Calu3 (cell line): Measurements from ENCODE around the gene SSC4D. TPM values are rescaled to one million over a fixed set of nuclear protein-coding genes. Genes with fewer than 3 reads are reported as not detected.
"Not testable (repeated sequence)": the region's sequence is repeated elsewhere in the genome, so short reads cannot be mapped to it uniquely, and the experiment has no call there.

ENCODE experiments used
- BruUV-seq: library from RNA; stranded (reverse); fragments of 400-500 nt; replicated peaks from 2 replicates; lab custom pipeline; 2021; lab: Mats Ljungman, UMichigan
- CTCF ChIA-PET: fragments of 300-600 bp; sonication (Branson Sonifier 250); formaldehyde crosslinking; loops from one replicate; lab custom pipeline; 2022; ENCODE audit warnings: antibody characterized with exemption; lab: Charles Lee
- DNase-seq: peaks from one replicate; pipeline ENCODE4 v3.0.0; 2022
- H3K27ac Mint-ChIP-seq: one replicate; pipeline ENCODE4 v1.8.0; 2022; ENCODE audit warnings: mixed read lengths; ENCODE audit not compliant: unreplicated experiment
- H3K27me3 Mint-ChIP-seq: one replicate; pipeline ENCODE4 v1.8.0; 2022; ENCODE audit warnings: mixed read lengths; ENCODE audit not compliant: unreplicated experiment
- H3K36me3 Mint-ChIP-seq: one replicate; pipeline ENCODE4 v1.8.0; 2022; ENCODE audit warnings: mild to moderate bottlenecking, moderate library complexity, mixed read lengths; ENCODE audit not compliant: insufficient read depth, unreplicated experiment
- H3K4me1 Mint-ChIP-seq: one replicate; pipeline ENCODE4 v1.8.0; 2022; ENCODE audit warnings: mild to moderate bottlenecking, low read depth, mixed read lengths; ENCODE audit not compliant: unreplicated experiment
- H3K4me3 Mint-ChIP-seq: one replicate; pipeline ENCODE4 v1.8.0; 2022; ENCODE audit warnings: mild to moderate bottlenecking, low read depth, moderate library complexity, mixed read lengths; ENCODE audit not compliant: unreplicated experiment
- H3K9me3 Mint-ChIP-seq: one replicate; pipeline ENCODE4 v1.8.0; 2022; ENCODE audit warnings: low read depth, mixed read lengths; ENCODE audit not compliant: unreplicated experiment
- CTCF ChIP-seq: fragments of 200-600 bp; IDR thresholded peaks from one replicate; pipeline ENCODE4 v1.8.0; 2022; ENCODE audit warnings: antibody characterized with exemption; ENCODE audit not compliant: unreplicated experiment
- intact Hi-C: fragments of 100-400 bp; cut with micrococcal nuclease; formaldehyde crosslinking; loops from one replicate; pipeline ENCODE4 v1.10.0; 2022; ENCODE audit not compliant: unreplicated experiment
- total RNA-seq: library from RNA; stranded (reverse); gene quantifications from 2 replicates; pipeline ENCODE4 v1.2.3, GENCODE V29; 2022

SSC4D gene
- total RNA-seq, 1 experiment from 2014 or later, result not detected

GRCh38 chr7:76425156-76425555 lies 15.7 kb upstream of the SSC4D start:
- no TSS peak for BruUV-seq
- no peak for DNase-seq
- no peak overlapping the region for H3K27ac Mint-ChIP-seq
- no peak for TF ChIP-seq CTCF
- H3K4me3 Mint-ChIP-seq, result no peak overlapping the region
- peaks cover 9% of the 10 kb centered on the region for H3K36me3 Mint-ChIP-seq
- intact Hi-C loops, result no loop called here
- H3K9me3 Mint-ChIP-seq, result no peaks in the 10 kb centered on the region
- H3K4me1 Mint-ChIP-seq, result peaks cover 20% of the 10 kb centered on the region
- H3K27me3 Mint-ChIP-seq, result no peaks in the 10 kb centered on the region
- CTCF ChIA-PET, result no interaction called here

- no peak for TF ChIP-seq CTCF
- Mint-ChIP-seq H3K27ac (peak within 1 kb of the TSS; percentile 62), H3K4me1 (peaks cover 23% of the 10 kb centered on the region), H3K4me3 (no peak within 1 kb of the TSS), H3K27me3 (no peaks in the 10 kb centered on the region), H3K9me3 (no peaks in the 10 kb centered on the region), H3K36me3 (peaks cover 9% of the 10 kb centered on the region)
- BruUV-seq, result no TSS peak
- DNase-seq, result no peak
- intact Hi-C loops, result no loop called here
- CTCF ChIA-PET, result no interaction called here
These were observed 15.1 kb upstream of the SSC4D start, which contains the start of gene ZP3 for GRCh38 chr7:76424413-76425111. TSS of gene ZP3 (plus strand) at chr7:76424950. CDS start at chr7:76424965, 15 bp downstream.

- Mint-ChIP-seq H3K9me3 (no peaks in the 10 kb centered on the region), H3K27ac (peak overlapping the region; percentile 62), H3K4me3 (no peak overlapping the region), H3K4me1 (peaks cover 29% of the 10 kb centered on the region), H3K36me3 (peaks cover 9% of the 10 kb centered on the region), H3K27me3 (no peaks in the 10 kb centered on the region)
- intact Hi-C loops, result no loop called here
- DNase-seq, result peak; percentile 65
- BruUV-seq, result no TSS peak
- TF ChIP-seq CTCF, result no peak
- CTCF ChIA-PET, result interaction anchor here (0.6 kb wide), 1 partner anchor 689 kb away, joined by 5 read pairs; no protein-coding TSS in a partner anchor
These were observed 14.3 kb upstream of the SSC4D start for GRCh38 chr7:76423666-76424412.

- CTCF ChIA-PET, result interaction anchor here (0.7 kb wide), 1 partner anchor 18 kb away, joined by 4 read pairs; no protein-coding TSS in a partner anchor
- H3K27me3 Mint-ChIP-seq, H3K36me3 Mint-ChIP-seq, H3K27ac Mint-ChIP-seq, H3K9me3 Mint-ChIP-seq, intact Hi-C loops, BruUV-seq, H3K4me3 Mint-ChIP-seq: not testable (repeated sequence)
- peaks cover 29% of the 10 kb centered on the region for H3K4me1 Mint-ChIP-seq
- peak; percentile 55 for DNase-seq
These were observed 11.6 kb upstream of the SSC4D start for GRCh38 chr7:76421097-76421496.

GRCh38 chr7:76417654-76418310 lies 8.3 kb upstream of the SSC4D start:
- H3K4me3 Mint-ChIP-seq, H3K27me3 Mint-ChIP-seq, H3K9me3 Mint-ChIP-seq, intact Hi-C loops, DNase-seq, H3K27ac Mint-ChIP-seq, CTCF ChIA-PET, BruUV-seq: not testable (repeated sequence)
- Mint-ChIP-seq H3K36me3 (peaks cover 15% of the 10 kb centered on the region), H3K4me1 (peaks cover 13% of the 10 kb centered on the region)
